Measurements from ENCODE around the gene ACVR1. TPM values are rescaled to one million over a fixed set of nuclear protein-coding genes. Genes with fewer than 3 reads are reported as not detected.
A peak's percentile ranks its signal among the peaks of the same experiment; 100 is the strongest.

The ACVR1 gene
- total and polyA plus RNA-seq, 8 donors = 27.3 to 37.7 (median 31.8) TPM

GRCh38 chr2:157779794-157780193 lies 96.3 kb downstream of the ACVR1 start:
- DNase-seq (no peak), ATAC-seq (no peak)
- Histone ChIP-seq H3K4me3 (no peak overlapping the region), H3K4me1 (peaks cover 2 to 9% of the 10 kb centered on the region in 2 donors), H3K9me3 (no peaks in the 10 kb centered on the region), H3K36me3 (peaks cover 0 to 15% of the 10 kb centered on the region in 2 donors), H3K27ac (no peak overlapping the region), H3K27me3 (no peaks in the 10 kb centered on the region)
- TF ChIP-seq CTCF (IDR thresholded peaks at IDR 0.05) = no peak
- intact Hi-C loops (cut with DNase I) = loop anchor here in 1 of 2 donors (10.0 kb wide), 1 partner anchor 95 kb away; the partner anchor contains the start of gene ACVR1

- peaks cover 0 to 15% of the 10 kb centered on the region in 2 donors for H3K36me3 ChIP-seq
- no peak overlapping the region for H3K4me3 ChIP-seq
- H3K4me1 ChIP-seq = no peaks in the 10 kb centered on the region
- intact Hi-C loops (cut with DNase I) = no loop called here
- DNase-seq (peak in 1 of 4 donors; percentile 57), ATAC-seq (peak; percentile 69)
- no peaks in the 10 kb centered on the region for H3K9me3 ChIP-seq
- TF ChIP-seq CTCF (IDR thresholded peaks at IDR 0.05) = peak; percentile 49 to 52
- no peaks in the 10 kb centered on the region for H3K27me3 ChIP-seq
- H3K27ac ChIP-seq = no peak overlapping the region
These were observed 98.7 kb downstream of the ACVR1 start for GRCh38 chr2:157777427-157777826.

- DNase-seq = no peak
- no peaks in the 10 kb centered on the region for H3K4me1 ChIP-seq
- intact Hi-C loops (cut with DNase I) = loop anchor here in 1 of 2 donors (5.0 kb wide), 1 partner anchor 236 kb away; no protein-coding TSS in a partner anchor
- H3K27me3 ChIP-seq = no peaks in the 10 kb centered on the region
- H3K4me3 ChIP-seq = no peak overlapping the region
- TF ChIP-seq CTCF (IDR thresholded peaks at IDR 0.05) = no peak
- H3K36me3 ChIP-seq = peaks cover 0 to 37% of the 10 kb centered on the region in 2 donors
- no peaks in the 10 kb centered on the region for H3K9me3 ChIP-seq
- no peak for ATAC-seq
- no peak overlapping the region for H3K27ac ChIP-seq
These were observed 104.9 kb downstream of the ACVR1 start for GRCh38 chr2:157771234-157771633.

- Histone ChIP-seq H3K27me3 (no peaks in the 10 kb centered on the region), H3K27ac (no peak overlapping the region), H3K9me3 (no peaks in the 10 kb centered on the region), H3K4me1 (no peaks in the 10 kb centered on the region), H3K4me3 (no peak overlapping the region), H3K36me3 (peaks cover 0 to 51% of the 10 kb centered on the region in 2 donors)
- intact Hi-C loops (cut with DNase I) = loop anchor here in 1 of 2 donors (5.0 kb wide), 1 partner anchor 237 kb away; no protein-coding TSS in a partner anchor
- DNase-seq (no peak), ATAC-seq (no peak)
- no peak for TF ChIP-seq CTCF (IDR thresholded peaks at IDR 0.05)
These were observed 106.3 kb downstream of the ACVR1 start for GRCh38 chr2:157769856-157770255.

- intact Hi-C loops (cut with DNase I) = no loop called here
- Histone ChIP-seq H3K27ac (no peak overlapping the region), H3K9me3 (no peaks in the 10 kb centered on the region), H3K27me3 (no peaks in the 10 kb centered on the region), H3K36me3 (peaks cover 0 to 52% of the 10 kb centered on the region in 2 donors), H3K4me3 (no peak overlapping the region), H3K4me1 (no peaks in the 10 kb centered on the region)
- no peak for TF ChIP-seq CTCF (IDR thresholded peaks at IDR 0.05)
- ATAC-seq (no peak), DNase-seq (peak in 1 of 4 donors; percentile 65)
These were observed 111.7 kb downstream of the ACVR1 start for GRCh38 chr2:157764386-157764785.
